DMS114 treated with DMSO at 0.1 percent for 48 hours (cell line): ENCODE data around the gene SLC25A47.

ENCODE experiments used
- DNase-seq: peaks from one replicate; lab custom pipeline; 2025; ENCODE audit not compliant: unreplicated experiment; lab: John Stamatoyannopoulos, UW

Gene SLC25A47

GRCh38 chr14:100374876-100375265 lies 51.7 kb downstream of the SLC25A47 start:
- no peak for DNase-seq

GRCh38 chr14:100375266-100375962 lies 52.3 kb downstream of the SLC25A47 start:
- no peak for DNase-seq

GRCh38 chr14:100375963-100376735 lies 53.0 kb downstream of the SLC25A47 start, which contains the start of gene WDR25:
Gene WDR25, plus strand, starts transcription at chr14:100376485.
- peak; percentile 80 for DNase-seq

- DNase-seq = peak; percentile 51
Observed at GRCh38 chr14:100376751-100377171, 53.6 kb downstream of the SLC25A47 start.
